Testis (tissue), 3 donors: Measurements from ENCODE around the gene KDM2A. TPM values are rescaled to one million over a fixed set of nuclear protein-coding genes. Genes with fewer than 3 reads are reported as not detected.

Source experiments
- DNase-seq: peaks from one replicate; pipeline ENCODE4 v3.0.0-alpha.2; 2019
- H3K27ac ChIP-seq, 2 donors: fragments of 200-600 bp; sonication (generic); one replicate each; pipeline ENCODE4 v1.5.1; 2019
- H3K27me3 ChIP-seq: fragments of 200-600 bp; sonication (generic); one replicate; pipeline ENCODE4 v1.5.1; 2019
- H3K36me3 ChIP-seq: fragments of 200-600 bp; sonication (generic); one replicate; pipeline ENCODE4 v1.5.1; 2017; ENCODE audit warnings: low read depth; ENCODE audit errors: missing control alignments
- H3K4me1 ChIP-seq: fragments of 200-600 bp; sonication (generic); one replicate; pipeline ENCODE4 v1.5.1; 2019
- H3K4me3 ChIP-seq, 2 donors: fragments of 200-600 bp; sonication (generic); one replicate each; pipeline ENCODE4 v1.5.1; 2017 to 2019
- H3K9me3 ChIP-seq: fragments of 200-600 bp; sonication (generic); one replicate; pipeline ENCODE4 v1.5.1; 2017
- CTCF ChIP-seq, 3 experiments: fragments of 450-650 bp in 2 of 3; fragments of 200-600 bp in 1 of 3; sonication (generic) in 1 of 3; IDR thresholded peaks; one replicate each; pipeline ENCODE4 v1.5.1; 2016 to 2019; ENCODE audit warnings: antibody characterized with exemption in 3 of 3, mild to moderate bottlenecking in 2 of 3, moderate library complexity in 1 of 3
- POLR2A ChIP-seq: fragments of 450-650 bp; IDR thresholded peaks from one replicate; pipeline ENCODE4 v1.6.1; 2017; ENCODE audit warnings: antibody characterized with exemption, mild to moderate bottlenecking, moderate library complexity
- WGBS, 2 donors: methylation state at CpG; one replicate each; pipeline ENCODE4 v1.1.5; 2018; 5-methylcytosine and 5-hydroxymethylcytosine counted together
- intact Hi-C: fragments of 100-400 bp; cut with DNase I; formaldehyde crosslinking; loops from one replicate; pipeline ENCODE4 v1.15.1; 2023; ENCODE audit warnings: low total_unique reads
- polyA plus RNA-seq: library from polyadenylated mRNA; stranded (reverse); fragments of 350-450 nt; fragmentation: Illumina TruSeq; extraction: RNeasy Lipid Tissue Mini Kit (QIAGEN cat#74804); gene quantifications from one replicate; pipeline ENCODE4 v1.2.3, GENCODE V29; 2014; ENCODE audit warnings: low read depth, low replicate concordance; ENCODE audit not compliant: insufficient read depth
- total RNA-seq, 2 donors: library from RNA; depleted of rRNA; stranded (reverse); fragments of >200 nt; gene quantifications; one replicate each; pipeline ENCODE4 v1.2.3, GENCODE V29; 2016

KDM2A gene
- total and polyA plus RNA-seq, 3 donors from 2014 or later = 106 to 169 (median 142) TPM

DNA sequence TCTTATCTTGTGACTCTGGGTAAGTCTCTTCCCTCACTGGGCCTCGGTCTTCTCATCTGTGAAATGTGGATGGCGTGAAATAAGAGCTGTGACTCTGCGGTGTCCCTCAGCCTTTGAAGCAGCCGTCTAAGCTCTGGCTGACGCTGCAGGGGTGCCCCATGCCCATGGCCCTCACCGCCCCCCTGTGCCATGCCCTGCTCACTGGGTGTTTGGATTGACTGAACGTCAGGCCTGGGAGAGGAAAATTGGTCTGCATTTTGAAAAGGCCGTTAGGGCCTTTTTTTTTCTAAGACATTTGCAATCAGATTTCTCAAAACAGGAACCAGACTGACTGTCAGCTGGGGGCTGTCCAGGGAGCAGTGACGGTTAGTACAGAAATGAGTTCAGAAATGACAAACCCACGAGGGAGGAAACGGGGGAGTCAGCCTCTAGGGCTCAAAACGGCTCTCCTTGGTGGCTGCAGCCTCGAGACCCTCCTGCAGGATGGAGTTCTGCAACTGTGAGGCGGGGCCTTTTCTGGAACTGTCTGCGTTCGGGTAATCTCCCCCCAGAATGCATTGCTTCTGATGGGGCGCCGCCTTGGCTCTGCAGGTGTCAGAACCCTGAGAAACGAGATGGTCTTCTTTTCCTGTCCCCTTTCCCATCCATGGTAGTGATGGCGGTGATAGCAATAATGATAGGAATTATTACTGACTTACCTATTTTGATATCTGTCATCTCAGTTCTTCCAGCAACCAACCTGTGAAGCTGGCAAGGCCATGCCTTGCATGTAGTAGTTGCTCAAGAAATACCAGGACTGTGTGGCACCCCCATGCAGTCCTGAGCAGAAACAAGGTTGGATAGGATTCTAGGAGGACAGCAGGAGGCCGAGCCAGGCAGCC is 149.3 kb downstream of the KDM2A start:
- peak overlapping the region in 1 of 2 donors; percentile 79 for H3K4me3 ChIP-seq
- H3K27me3 ChIP-seq = no peaks in the 10 kb centered on the region
- peaks cover 68% of the 10 kb centered on the region for H3K4me1 ChIP-seq
- 72% methylated on average over 17 to 21 of the region's 21 CpGs for WGBS, 2 donors
- DNase-seq = no peak
- no peaks in the 10 kb centered on the region for H3K36me3 ChIP-seq
- H3K9me3 ChIP-seq = no peaks in the 10 kb centered on the region
- H3K27ac ChIP-seq = peak overlapping the region; percentile 80 to 88
- TF ChIP-seq CTCF (IDR thresholded peaks at IDR 0.05) (no peak), POLR2A (no peak)
- intact Hi-C loops = no loop called here

- TF ChIP-seq CTCF (IDR thresholded peaks at IDR 0.05) (no peak), POLR2A (no peak)
- Histone ChIP-seq H3K9me3 (no peaks in the 10 kb centered on the region), H3K27ac (no peak overlapping the region), H3K4me3 (no peak overlapping the region), H3K36me3 (no peaks in the 10 kb centered on the region), H3K27me3 (no peaks in the 10 kb centered on the region), H3K4me1 (peaks cover 74% of the 10 kb centered on the region)
- intact Hi-C loops = no loop called here
- no peak for DNase-seq
- WGBS, 2 donors = 85% methylated on average over 13 of the region's 13 CpGs; no CpG with 5 or more reads in 1 of the 2 donors
These were observed 149.9 kb downstream of the KDM2A start for GRCh38 chr11:67268962-67269268.

DNA sequence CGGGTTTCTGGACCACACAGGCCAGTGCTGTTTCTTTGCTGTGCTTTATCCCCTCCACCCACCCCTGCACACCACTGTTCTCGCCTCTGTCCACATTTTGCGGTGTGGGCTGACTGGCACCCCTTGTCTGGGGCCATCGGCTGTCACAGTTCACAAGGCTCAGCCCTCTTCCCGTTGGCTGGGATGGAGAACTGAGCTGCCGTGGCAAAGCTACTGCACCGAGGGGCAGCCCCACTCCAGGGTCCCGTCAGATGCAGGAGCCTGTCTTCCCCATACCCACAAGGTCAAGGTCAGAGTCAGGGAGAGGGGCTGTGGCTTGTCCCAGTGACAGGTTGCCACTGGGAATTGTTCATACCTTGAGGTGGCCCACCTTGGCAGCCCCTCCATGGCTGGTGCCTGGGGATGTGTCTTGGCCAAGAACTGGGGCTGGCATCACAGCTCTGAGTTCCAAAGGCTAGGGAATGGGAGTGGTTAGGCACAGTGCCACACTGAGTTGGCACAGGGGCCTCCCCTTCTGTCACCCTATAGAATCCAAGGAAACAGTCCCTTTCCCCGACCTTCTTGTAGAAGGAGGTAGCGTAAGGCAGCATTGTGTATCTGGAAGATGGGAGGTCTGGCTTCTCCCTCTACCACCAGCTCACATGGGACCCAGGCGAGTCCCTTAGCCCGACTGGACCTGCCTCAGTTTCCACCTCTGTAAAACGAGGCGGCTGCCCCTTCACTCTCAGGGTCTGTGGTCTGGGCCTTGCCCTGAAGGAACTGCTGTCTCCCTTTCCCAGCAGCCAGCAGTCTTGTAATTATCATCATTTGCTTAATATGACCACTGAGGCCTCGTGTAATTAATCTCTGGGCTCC is 150.6 kb downstream of the KDM2A start:
- DNase-seq = no peak

More for the DNA sequence above, 150.6 kb downstream of the KDM2A start:
- no peaks in the 10 kb centered on the region for H3K27me3 ChIP-seq
- WGBS, 2 donors = 48 to 56% methylated on average over 9 to 15 of the region's 15 CpGs
- no peaks in the 10 kb centered on the region for H3K9me3 ChIP-seq
- peaks cover 81% of the 10 kb centered on the region for H3K4me1 ChIP-seq
- intact Hi-C loops = no loop called here
- peak overlapping the region; percentile 65 to 79 for H3K27ac ChIP-seq
- H3K4me3 ChIP-seq = no peak overlapping the region
- no peak for TF ChIP-seq POLR2A
- no peak for TF ChIP-seq CTCF (IDR thresholded peaks at IDR 0.05)
- no peaks in the 10 kb centered on the region for H3K36me3 ChIP-seq
